KOPT-K1 (cell line): ENCODE data around the gene ANGPTL7.

ENCODE experiments used
- H3K27ac ChIP-seq: fragments of 200-600 bp; sonication (generic); 2 replicates; pipeline ENCODE4 v1.5.1; 2016; ENCODE audit warnings: antibody characterized with exemption, mild to moderate bottlenecking, low read depth, low read length; ENCODE audit not compliant: poor library complexity, severe bottlenecking
- H3K36me3 ChIP-seq: fragments of 200-600 bp; sonication (generic); 2 replicates; pipeline ENCODE4 v1.5.1; 2017; ENCODE audit warnings: antibody characterized with exemption, mild to moderate bottlenecking, low read length, moderate library complexity; ENCODE audit not compliant: insufficient read depth
- H3K9me3 ChIP-seq: fragments of 200-600 bp; sonication (generic); 2 replicates; pipeline ENCODE4 v1.5.1; 2017; ENCODE audit warnings: antibody characterized with exemption, low read length, mild to moderate bottlenecking; ENCODE audit not compliant: insufficient read depth, poor library complexity, severe bottlenecking

Gene ANGPTL7

DNA sequence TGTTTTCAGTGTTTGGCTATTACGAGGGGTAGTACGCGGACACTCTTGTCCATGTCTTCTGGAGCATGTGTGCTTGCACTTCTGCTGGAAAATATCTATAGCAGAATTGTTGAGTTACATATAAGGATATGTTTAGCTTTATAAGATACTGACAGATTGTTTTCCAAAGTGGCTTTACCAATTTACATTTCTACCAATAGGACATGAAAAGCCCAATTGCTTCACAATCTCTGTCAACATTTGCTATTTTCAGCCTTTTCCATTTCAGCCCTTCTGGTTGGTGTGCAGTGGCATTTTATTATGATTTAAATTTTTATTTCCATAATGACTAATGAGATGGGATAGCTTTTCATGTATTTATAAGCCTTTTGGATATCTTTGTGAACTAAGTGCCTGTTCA lies 6.3 kb upstream of the ANGPTL7 start:
- Histone ChIP-seq H3K36me3 (peaks cover 94% of the 10 kb centered on the region), H3K9me3 (no peaks in the 10 kb centered on the region), H3K27ac (no peak overlapping the region)

DNA sequence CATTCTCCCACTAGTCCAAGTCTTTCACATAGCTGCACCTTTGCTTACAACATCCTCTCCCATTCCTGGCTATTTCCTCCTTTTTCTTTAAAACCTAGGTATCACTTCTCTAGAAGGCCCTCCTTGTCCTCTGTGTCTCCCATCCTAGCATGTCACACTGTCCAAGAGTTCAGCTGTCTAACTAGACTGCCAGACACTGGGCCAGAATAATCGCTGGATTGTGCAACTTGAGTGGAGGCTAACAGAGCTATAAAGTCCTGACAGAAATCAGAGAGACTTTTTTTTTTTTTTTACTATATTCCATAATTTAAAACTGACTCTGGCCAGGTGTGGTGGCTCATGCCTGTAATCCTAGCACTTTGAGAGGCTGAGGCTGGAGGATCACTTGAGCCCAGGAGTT lies 4.2 kb upstream of the ANGPTL7 start:
- H3K27ac ChIP-seq: no peak overlapping the region
- H3K9me3 ChIP-seq: no peaks in the 10 kb centered on the region
- peaks cover 94% of the 10 kb centered on the region for H3K36me3 ChIP-seq

DNA sequence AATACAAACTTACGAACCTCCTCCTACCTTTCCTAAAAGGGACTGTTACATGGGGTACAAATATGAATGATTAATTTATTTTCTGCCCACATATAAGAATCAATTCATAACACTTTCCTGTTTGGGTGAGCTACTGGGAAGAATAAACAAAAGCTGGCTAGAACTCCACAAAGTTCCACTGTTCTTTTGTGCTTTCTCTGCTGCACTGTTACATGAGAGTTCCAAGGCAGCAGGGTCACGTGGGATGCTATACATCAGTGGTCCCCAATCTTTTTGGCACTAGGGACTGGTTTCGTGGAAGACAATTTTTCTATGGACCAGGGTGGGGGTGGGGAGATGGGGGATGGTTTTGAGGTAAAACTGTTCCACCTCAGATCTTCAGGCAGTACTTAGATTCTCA lies 2.2 kb upstream of the ANGPTL7 start:
- H3K9me3 ChIP-seq: no peaks in the 10 kb centered on the region
- peaks cover 95% of the 10 kb centered on the region for H3K36me3 ChIP-seq
- no peak overlapping the region for H3K27ac ChIP-seq

DNA sequence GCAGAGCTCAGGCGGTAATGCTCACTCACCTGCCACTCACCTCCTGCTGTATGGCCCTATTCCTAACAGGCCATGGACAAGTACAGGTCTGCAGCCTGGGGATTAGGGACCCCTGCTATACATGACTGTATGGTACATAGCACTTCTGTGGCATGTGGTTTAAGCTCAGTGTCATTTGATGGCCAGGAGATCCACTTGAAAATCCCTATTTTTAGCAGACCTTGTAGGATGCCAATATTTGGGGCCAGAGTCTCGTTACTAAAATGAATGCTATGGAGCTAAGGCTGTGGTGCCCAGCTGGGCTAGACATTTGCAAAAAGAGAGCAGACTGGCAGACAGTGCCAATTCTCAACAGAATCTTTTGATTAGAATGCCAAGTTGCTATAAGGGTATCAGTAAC lies 1.7 kb upstream of the ANGPTL7 start:
- no peak overlapping the region for H3K27ac ChIP-seq
- H3K36me3 ChIP-seq: peaks cover 95% of the 10 kb centered on the region

DNA sequence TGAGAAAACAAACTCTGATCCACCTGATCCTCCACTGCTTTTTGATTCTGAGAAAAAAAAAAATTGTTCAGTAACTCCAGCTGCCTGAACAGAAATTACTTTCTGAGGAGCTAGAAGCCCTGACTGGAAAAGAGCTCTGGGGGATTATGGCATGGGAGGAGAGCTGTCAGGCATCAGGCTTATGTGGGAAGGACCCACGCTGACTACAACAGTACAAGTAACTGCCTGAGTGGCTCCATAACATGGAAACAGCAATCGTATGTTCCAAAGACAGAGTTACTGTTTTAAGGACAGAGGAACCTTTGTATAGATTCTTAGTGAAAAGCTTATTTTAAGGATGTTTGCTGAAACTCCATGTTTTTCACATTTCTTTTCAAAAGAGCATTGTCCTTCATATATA lies 1.2 kb upstream of the ANGPTL7 start:
- Histone ChIP-seq H3K9me3 (no peaks in the 10 kb centered on the region), H3K36me3 (peaks cover 95% of the 10 kb centered on the region), H3K27ac (no peak overlapping the region)

More for the DNA sequence above, 1.7 kb upstream of the ANGPTL7 start:
- H3K9me3 ChIP-seq: no peaks in the 10 kb centered on the region

DNA sequence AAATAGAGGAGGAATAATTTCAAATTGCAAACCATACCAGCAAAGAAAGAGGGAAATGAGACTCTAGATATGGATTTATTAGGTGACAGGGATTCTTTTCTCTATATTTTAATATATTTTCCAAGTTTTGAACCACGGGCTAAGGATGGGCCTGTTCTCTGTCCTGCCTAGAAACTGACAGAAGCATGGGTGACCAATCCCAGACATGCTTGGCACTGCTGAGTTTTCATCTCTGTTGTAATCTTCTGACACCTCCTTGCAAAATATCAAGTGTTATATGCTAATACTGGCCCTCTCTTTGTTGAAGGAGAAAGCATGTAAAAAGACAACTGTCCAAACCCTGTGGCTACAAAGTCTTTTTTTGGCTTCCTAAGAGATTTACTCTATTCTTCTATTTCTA lies 774 bp upstream of the ANGPTL7 start:
- Histone ChIP-seq H3K36me3 (peaks cover 96% of the 10 kb centered on the region), H3K27ac (no peak overlapping the region), H3K9me3 (no peaks in the 10 kb centered on the region)

DNA sequence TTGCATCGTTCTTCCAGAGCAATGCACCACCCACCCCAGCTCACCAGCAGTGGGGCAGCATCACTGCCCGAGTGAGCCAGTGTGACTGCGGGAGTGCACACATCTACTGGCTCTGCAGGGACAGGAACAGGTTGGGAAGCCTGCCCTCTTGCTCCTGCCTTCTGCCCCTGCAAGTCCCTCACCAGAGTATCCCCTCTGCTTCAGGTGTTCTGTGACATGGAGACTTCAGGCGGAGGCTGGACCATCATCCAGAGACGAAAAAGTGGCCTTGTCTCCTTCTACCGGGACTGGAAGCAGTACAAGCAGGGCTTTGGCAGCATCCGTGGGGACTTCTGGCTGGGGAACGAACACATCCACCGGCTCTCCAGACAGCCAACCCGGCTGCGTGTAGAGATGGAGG lies 4.2 kb downstream of the ANGPTL7 start:
- peaks cover 100% of the 10 kb centered on the region for H3K36me3 ChIP-seq
- no peaks in the 10 kb centered on the region for H3K9me3 ChIP-seq
- H3K27ac ChIP-seq: no peak overlapping the region

DNA sequence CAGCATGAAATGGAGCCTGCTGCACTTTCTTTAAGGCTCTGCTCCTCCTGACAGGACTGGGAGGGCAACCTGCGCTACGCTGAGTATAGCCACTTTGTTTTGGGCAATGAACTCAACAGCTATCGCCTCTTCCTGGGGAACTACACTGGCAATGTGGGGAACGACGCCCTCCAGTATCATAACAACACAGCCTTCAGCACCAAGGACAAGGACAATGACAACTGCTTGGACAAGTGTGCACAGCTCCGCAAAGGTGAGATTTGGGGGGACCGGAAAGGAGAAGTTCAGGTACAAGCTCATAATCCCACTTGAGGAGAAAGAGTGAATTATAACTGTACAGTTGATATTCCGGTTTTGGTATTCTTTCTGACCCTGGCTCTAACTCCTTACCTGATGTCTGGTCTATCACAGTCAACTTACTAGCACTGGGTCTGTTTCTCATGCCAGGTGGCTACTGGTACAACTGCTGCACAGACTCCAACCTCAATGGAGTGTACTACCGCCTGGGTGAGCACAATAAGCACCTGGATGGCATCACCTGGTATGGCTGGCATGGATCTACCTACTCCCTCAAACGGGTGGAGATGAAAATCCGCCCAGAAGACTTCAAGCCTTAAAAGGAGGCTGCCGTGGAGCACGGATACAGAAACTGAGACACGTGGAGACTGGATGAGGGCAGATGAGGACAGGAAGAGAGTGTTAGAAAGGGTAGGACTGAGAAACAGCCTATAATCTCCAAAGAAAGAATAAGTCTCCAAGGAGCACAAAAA lies 5.4 kb downstream of the ANGPTL7 start:
- Histone ChIP-seq H3K36me3 (peaks cover 100% of the 10 kb centered on the region), H3K9me3 (no peaks in the 10 kb centered on the region), H3K27ac (no peak overlapping the region)

DNA sequence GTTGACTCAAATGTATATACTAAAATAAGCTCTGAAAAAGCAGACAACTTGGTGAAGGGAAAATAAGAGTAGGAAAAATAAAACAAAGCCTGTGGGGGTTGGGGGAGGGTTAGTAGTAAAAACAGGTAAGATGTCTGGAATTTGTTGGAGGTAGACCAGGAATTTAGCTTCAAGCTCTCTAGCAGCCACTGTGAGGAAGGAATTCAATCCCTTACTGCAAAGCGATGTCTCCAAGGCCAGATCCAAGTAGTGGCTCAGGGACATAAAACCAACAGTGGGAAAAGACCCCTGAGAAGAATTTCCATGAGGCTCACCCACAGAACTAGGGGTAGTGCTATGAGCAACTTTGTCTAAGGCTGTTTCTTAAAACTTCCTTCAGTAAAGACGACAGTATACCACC lies 7.8 kb downstream of the ANGPTL7 start:
- Histone ChIP-seq H3K36me3 (peaks cover 95% of the 10 kb centered on the region), H3K9me3 (no peaks in the 10 kb centered on the region), H3K27ac (no peak overlapping the region)

DNA sequence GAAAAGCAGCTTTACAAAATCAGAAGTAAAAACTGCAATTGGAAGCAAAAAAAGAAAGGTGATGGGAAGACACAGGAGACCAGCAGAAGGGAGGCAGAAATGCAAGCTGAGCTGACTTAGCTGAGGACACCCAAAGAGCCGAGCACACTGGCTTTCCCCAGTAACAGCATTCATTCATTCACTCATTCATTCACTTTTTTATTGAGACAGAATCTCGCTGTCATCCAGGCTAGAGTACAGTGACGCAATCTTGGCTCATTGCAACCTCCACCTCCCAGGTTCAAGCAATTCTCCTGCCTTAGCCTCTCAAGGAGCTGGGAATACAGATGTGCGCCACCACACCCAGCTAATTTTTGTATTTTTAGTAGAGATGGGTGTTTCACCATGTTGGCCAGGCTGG lies 8.2 kb downstream of the ANGPTL7 start:
- Histone ChIP-seq H3K9me3 (no peaks in the 10 kb centered on the region), H3K27ac (no peak overlapping the region), H3K36me3 (peaks cover 91% of the 10 kb centered on the region)

DNA sequence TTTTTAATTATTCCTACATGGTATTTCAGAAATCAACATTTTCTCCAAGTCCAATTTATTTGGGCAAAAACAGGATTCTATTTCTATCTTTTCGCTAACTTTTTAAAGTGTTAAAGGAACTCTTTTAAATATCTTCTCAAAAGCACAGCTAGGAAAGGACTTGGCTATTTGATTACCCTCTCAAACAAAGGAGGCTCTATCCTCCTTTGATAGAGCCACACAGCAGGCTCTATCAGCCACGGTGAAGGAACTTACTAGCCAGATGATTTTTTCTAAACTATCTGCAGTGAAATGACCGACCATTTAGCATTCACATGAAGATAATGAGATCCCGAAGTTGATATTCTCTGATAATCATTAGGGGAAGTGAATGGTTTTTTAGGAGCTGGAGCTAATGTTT lies 9.1 kb downstream of the ANGPTL7 start:
- Histone ChIP-seq H3K9me3 (no peaks in the 10 kb centered on the region), H3K36me3 (peaks cover 89% of the 10 kb centered on the region), H3K27ac (no peak overlapping the region)

DNA sequence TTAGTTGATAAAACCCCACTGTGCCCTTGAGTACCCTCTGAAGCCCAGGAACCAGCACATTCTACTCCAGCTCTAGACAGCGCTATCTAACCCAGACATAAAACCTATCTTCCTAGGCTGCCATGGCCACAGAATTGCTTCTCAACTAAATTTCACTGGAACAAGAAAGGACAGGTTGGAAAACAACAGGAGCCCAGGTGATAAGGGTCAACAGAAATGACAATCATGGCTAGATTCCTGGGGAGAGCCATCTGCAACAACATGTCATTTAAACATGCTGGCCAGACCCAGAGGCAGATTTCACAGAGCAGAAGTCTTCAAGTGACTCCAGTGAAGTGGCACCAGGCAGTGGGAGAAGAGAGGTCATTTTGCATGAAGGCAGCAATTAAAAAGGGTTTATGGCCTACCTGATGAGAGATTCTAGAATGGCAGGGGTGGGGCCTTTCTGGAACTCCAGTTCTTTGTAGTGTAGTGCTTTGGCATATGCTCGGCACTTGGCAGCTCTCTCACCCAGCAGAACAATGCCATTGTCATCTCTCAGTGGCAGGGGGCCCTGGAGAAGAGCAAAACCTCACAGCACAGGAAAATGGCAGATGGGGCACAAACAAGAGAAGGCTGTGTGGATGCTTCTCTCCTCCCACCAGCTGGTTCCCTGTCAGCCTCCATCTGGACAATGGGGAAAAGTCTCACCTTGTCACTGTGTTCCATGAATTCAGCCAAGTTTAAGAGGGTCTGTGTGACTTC lies 9.9 kb downstream of the ANGPTL7 start:
- Histone ChIP-seq H3K9me3 (no peaks in the 10 kb centered on the region), H3K36me3 (peaks cover 89% of the 10 kb centered on the region)

DNA sequence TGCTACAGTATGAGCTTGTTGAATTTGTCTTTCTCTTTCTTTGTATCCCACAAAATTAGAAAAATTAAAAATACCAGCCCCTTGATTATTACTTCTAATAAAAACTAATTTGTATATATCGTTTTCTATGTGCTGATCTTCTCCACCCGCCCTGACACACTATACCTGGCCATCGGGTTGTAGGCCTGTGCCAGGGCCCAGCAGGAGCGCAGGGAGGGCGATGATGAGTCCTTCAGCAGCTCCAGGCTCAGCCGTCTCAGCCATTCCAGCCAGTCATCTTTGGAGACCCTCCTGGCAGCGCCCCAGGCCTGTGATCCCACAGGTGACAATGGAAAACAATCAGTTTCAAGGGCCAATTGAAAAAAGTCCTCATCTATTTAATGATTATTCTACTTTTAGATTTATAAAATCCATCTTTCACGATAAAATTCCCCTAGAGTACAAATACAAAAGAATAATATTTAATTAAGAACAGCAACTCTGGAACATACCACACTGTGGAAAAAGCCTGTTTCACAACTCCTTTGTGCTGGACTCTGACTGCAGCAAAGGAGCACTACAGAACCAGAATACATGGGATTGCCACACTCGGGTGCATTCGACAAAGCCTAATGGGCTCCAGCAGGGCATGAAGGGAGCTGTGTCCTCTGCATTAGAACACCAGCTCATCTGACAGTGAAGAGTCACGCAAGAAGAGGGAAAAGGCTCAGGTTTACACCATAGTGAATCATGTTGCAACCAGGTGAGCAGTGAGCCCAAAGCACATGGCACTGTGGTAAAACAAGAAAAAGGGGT lies 15.4 kb downstream of the ANGPTL7 start:
- H3K27ac ChIP-seq: no peak overlapping the region
- peaks cover 89% of the 10 kb centered on the region for H3K36me3 ChIP-seq
- H3K9me3 ChIP-seq: no peaks in the 10 kb centered on the region

More for the DNA sequence above, 9.9 kb downstream of the ANGPTL7 start:
- no peak overlapping the region for H3K27ac ChIP-seq

DNA sequence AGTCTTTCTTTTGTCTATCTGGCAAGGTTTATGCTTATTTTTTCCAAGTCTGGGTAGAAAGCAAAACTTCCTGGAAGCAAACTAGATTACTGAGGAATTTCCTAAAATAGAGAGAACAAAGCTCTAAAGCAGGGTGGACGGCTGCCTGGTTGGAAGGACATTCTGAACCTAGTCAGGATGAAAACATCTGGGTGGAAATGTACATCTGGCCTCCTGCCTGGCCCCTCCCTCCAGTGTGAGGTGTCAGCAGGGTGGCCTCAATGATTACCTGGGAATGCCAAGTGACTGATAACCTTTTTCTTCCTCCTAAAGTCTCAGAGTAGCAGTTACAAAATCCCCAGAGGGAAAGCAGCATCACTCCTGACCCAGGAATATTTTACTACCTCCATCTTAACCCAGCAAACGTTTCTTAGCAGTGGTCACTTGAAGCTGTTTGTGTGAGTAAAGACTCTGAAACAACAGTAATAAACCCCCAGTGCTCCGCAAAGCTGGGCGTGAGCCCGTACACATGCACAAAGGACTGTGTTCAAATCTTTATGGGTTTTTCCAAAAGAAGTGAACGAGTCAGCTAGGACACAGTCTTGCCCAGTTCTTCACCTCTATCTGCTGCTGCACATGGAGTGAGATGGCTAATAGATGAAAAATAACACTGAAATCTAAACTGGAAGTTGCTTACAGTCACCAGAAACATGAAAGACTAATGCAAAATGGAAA lies 18.9 kb downstream of the ANGPTL7 start:
- Histone ChIP-seq H3K27ac (no peak overlapping the region), H3K9me3 (no peaks in the 10 kb centered on the region), H3K36me3 (peaks cover 100% of the 10 kb centered on the region)

DNA sequence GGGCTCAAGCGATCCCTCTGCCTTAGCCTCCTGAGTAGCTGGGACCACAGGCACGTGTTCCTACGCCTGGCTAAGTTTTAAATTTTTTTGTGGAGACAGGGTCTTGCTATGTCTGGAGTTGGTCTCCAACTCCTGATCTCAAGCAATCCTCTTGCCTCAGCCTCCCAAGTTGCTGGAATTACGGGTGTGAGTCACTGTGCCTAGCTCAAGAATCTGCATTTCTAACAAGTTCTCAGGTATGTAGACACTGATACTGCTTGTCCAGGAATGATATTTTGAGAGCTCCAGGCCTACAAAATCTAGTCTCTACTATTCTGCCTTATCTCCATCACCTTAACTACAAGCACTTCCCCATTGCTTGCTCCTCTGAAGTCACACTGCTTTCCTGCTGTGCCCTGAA lies 22.3 kb downstream of the ANGPTL7 start:
- H3K9me3 ChIP-seq: no peaks in the 10 kb centered on the region
- no peak overlapping the region for H3K27ac ChIP-seq
- H3K36me3 ChIP-seq: peaks cover 100% of the 10 kb centered on the region
